HepG2 (cell line): ENCODE measurements around the gene MARCHF9. TPM values are rescaled to one million over a fixed set of nuclear protein-coding genes. Genes with fewer than 3 reads are reported as not detected.

Experiments
- AFF4 ChIP-seq: sonication (generic); formaldehyde crosslinking; IDR thresholded peaks from 2 replicates; pipeline ENCODE4 v1.4.0; 2020; ENCODE audit warnings: missing genetic modification reagents
- ATF1 ChIP-seq: IDR thresholded peaks from 2 replicates; pipeline ENCODE4 v1.6.1; 2016; ENCODE audit warnings: mild to moderate bottlenecking, control low read depth
- CBX5 ChIP-seq: sonication (generic); formaldehyde crosslinking; IDR thresholded peaks from 2 replicates; pipeline ENCODE4 v1.4.0; 2020; ENCODE audit warnings: missing genetic modification reagents, borderline replicate concordance
- EHMT2 ChIP-seq: fragments of 200-600 bp; sonication (generic); IDR thresholded peaks from 2 replicates; pipeline ENCODE4 v1.7.0; 2017; ENCODE audit warnings: antibody characterized with exemption, low read depth, low read length, borderline replicate concordance
- ELF4 ChIP-seq: sonication (generic); formaldehyde crosslinking; IDR thresholded peaks from 2 replicates; pipeline ENCODE4 v1.5.0; 2020; ENCODE audit warnings: missing genetic modification reagents, mild to moderate bottlenecking, moderate library complexity, borderline replicate concordance
- FOXM1 ChIP-seq: sonication (generic); formaldehyde crosslinking; IDR thresholded peaks from 2 replicates; pipeline ENCODE4 v1.5.0; 2020; ENCODE audit warnings: missing genetic modification reagents
- IRX3 ChIP-seq: sonication (generic); formaldehyde crosslinking; IDR thresholded peaks from 2 replicates; pipeline ENCODE4 v1.8.1; 2023; ENCODE audit warnings: mild to moderate bottlenecking, low read depth, missing genetic modification reagents, borderline replicate concordance
- KLF9 ChIP-seq: IDR thresholded peaks from 2 replicates; pipeline ENCODE4 v1.6.1; 2016; ENCODE audit warnings: low read depth
- NFYC ChIP-seq: IDR thresholded peaks from 2 replicates; pipeline ENCODE4 v1.6.1; 2016; ENCODE audit warnings: missing genetic modification reagents, missing compliant biosample characterization
- NR2C2 ChIP-seq: sonication (generic); formaldehyde crosslinking; IDR thresholded peaks from 2 replicates; pipeline ENCODE4 v1.4.0; 2020; ENCODE audit warnings: missing genetic modification reagents, mild to moderate bottlenecking, moderate library complexity, borderline replicate concordance
- POLR2A ChIP-seq, 2 experiments: IDR thresholded peaks; 2 replicates each; pipeline ENCODE4 v1.6.1; 2011; ENCODE audit warnings: low read depth in 2 of 2, low read length in 2 of 2, mild to moderate bottlenecking in 1 of 2, moderate library complexity in 1 of 2; ENCODE audit not compliant: insufficient read depth in 1 of 2
- TBX3 ChIP-seq: fragments of 450-650 bp; IDR thresholded peaks from 2 replicates; pipeline ENCODE4 v1.6.1; 2017; ENCODE audit warnings: antibody characterized with exemption, mild to moderate bottlenecking, inconsistent platforms, borderline replicate concordance
- THAP11 ChIP-seq: IDR thresholded peaks from 2 replicates; pipeline ENCODE4 v1.6.1; 2016; ENCODE audit warnings: missing biosample characterization, missing genetic modification reagents
- TOPORS ChIP-seq: sonication (generic); formaldehyde crosslinking; IDR thresholded peaks from 2 replicates; pipeline ENCODE4 v1.8.0; 2023; ENCODE audit warnings: mild to moderate bottlenecking, missing genetic modification reagents
- YEATS4 ChIP-seq: sonication (generic); formaldehyde crosslinking; IDR thresholded peaks from 2 replicates; pipeline ENCODE4 v1.4.0; 2020; ENCODE audit warnings: missing genetic modification reagents, borderline replicate concordance
- YY1 ChIP-seq: IDR thresholded peaks from 2 replicates; pipeline ENCODE4 v1.6.1; 2011; ENCODE audit warnings: low read length, low read depth, moderate library complexity, mild to moderate bottlenecking; ENCODE audit not compliant: insufficient read depth, insufficient replicate concordance
- ZBTB39 ChIP-seq: sonication (generic); formaldehyde crosslinking; IDR thresholded peaks from 2 replicates; pipeline ENCODE4 v1.5.0; 2020; ENCODE audit warnings: missing genetic modification reagents
- ZNF256 ChIP-seq: sonication (generic); formaldehyde crosslinking; conservative IDR thresholded peaks from 2 replicates; pipeline ENCODE4 v1.4.0; 2020; ENCODE audit warnings: missing genetic modification reagents
- ZNF44 ChIP-seq: sonication (generic); formaldehyde crosslinking; IDR thresholded peaks from 2 replicates; pipeline ENCODE4 v1.5.1; 2020; ENCODE audit warnings: mild to moderate bottlenecking, missing genetic modification reagents
- ZNF577 ChIP-seq: sonication (generic); formaldehyde crosslinking; IDR thresholded peaks from 2 replicates; pipeline ENCODE4 v1.4.0; 2020; ENCODE audit warnings: mild to moderate bottlenecking, low read depth, missing genetic modification reagents, borderline replicate concordance
- ZNF720 ChIP-seq: sonication (generic); formaldehyde crosslinking; IDR thresholded peaks from 2 replicates; pipeline ENCODE4 v1.4.0; 2020; ENCODE audit warnings: missing genetic modification reagents
- ZNF800 ChIP-seq: sonication (generic); formaldehyde crosslinking; IDR thresholded peaks from 2 replicates; pipeline ENCODE4 v1.4.0; 2020; ENCODE audit warnings: missing genetic modification reagents
- ZSCAN20 ChIP-seq: sonication (generic); formaldehyde crosslinking; IDR thresholded peaks from 2 replicates; pipeline ENCODE4 v1.4.0; 2020; ENCODE audit warnings: missing genetic modification reagents, mild to moderate bottlenecking, borderline replicate concordance
- polyA plus RNA-seq, 8 experiments: library from polyadenylated mRNA; depleted of rRNA in 3 of 8; stranded (reverse) in 7 of 8; unstranded in 1 of 8; fragments of >200 nt; fragmentation: Illumina TruSeq in 4 of 8; extraction: Trizol in 4 of 8; gene quantifications; 2 replicates each; pipeline versions ENCODE4 v1.2.1 to v1.2.3, GENCODE V29; 2011 to 2016; ENCODE audit warnings: low read depth in 4 of 8, missing spikeins in 1 of 8, mixed read lengths in 1 of 8; ENCODE audit not compliant: insufficient read depth in 1 of 8
- total RNA-seq, 5 experiments: library from RNA; depleted of rRNA; stranded (reverse); fragments of >200 nt; fragmentation: Illumina TruSeq; extraction: Trizol; gene quantifications; 2 replicates each; pipeline ENCODE4 v1.2.3, GENCODE V29; 2016; ENCODE audit warnings: low read depth in 1 of 5

The MARCHF9 gene
- total and polyA plus RNA-seq, 2 of the 13 experiments (the other 11 are each of a cell fraction or from before 2014, with no cell fraction given): 5.7 to 9.6 TPM

GRCh38 chr12:57771873-57772428, 17.0 kb downstream of the MARCHF9 start, which contains the start of gene METTL1 (continued):
- TF ChIP-seq ZNF577 (CRISPR knock-in tag): 0 out of 2 replicates have a peak, but pooled peaks have one; percentile 27
- TF ChIP-seq YEATS4 (CRISPR knock-in tag): peak; percentile 98
- TF ChIP-seq THAP11 (CRISPR knock-in tag): peak; percentile 91
- TF ChIP-seq CBX5 (CRISPR knock-in tag): no peak; the same call in 1 of the 2 replicates
- TF ChIP-seq NR2C2 (CRISPR knock-in tag): peak; percentile 80
- TF ChIP-seq ZBTB39: 0 out of 2 replicates have a peak, but pooled peaks have one; percentile 77
- no peak; the same call in none of the 2 replicates for TF ChIP-seq KLF9
- peak; percentile 83 for TF ChIP-seq ZNF256 (CRISPR knock-in tag)
- TF ChIP-seq FOXM1 (CRISPR knock-in tag): no peak
- TF ChIP-seq ATF1 (CRISPR knock-in tag): peak; percentile 99
- peak; percentile 89 to 92 for TF ChIP-seq POLR2A (IDR thresholded peaks at IDR 0.05; ENCODE audit: insufficient read depth in 1 of 2, low read depth in 2 of 2, low read length in 2 of 2)
- peak; percentile 39; the same call in 1 of the 2 replicates for TF ChIP-seq TBX3
- TF ChIP-seq NFYC (CRISPR knock-in tag): peak; percentile 15; the same call in 1 of the 2 replicates
- 0 out of 2 replicates have a peak, but pooled peaks have one; percentile 22 for TF ChIP-seq ZNF720 (CRISPR knock-in tag)
- peak; percentile 78 for TF ChIP-seq TOPORS
- TF ChIP-seq ZSCAN20 (CRISPR knock-in tag): 0 out of 2 replicates have a peak, but pooled peaks have one; percentile 37
- TF ChIP-seq ZNF44 (CRISPR knock-in tag): 0 out of 2 replicates have a peak, but pooled peaks have one; percentile 62
- TF ChIP-seq YY1: peak; percentile 93
- TF ChIP-seq IRX3: peak; percentile 80; the same call in 1 of the 2 replicates
- TF ChIP-seq ZNF800: no peak; the same call in 1 of the 2 replicates
- TF ChIP-seq AFF4 (CRISPR knock-in tag): no peak
- TF ChIP-seq ELF4 (CRISPR knock-in tag): peak; percentile 86; the same call in 1 of the 2 replicates
- TF ChIP-seq EHMT2: peak; percentile 57; the same call in 1 of the 2 replicates
